ENCODE data around the gene SLC16A10. TPM values are rescaled to one million over a fixed set of nuclear protein-coding genes. Genes with fewer than 3 reads are reported as not detected.

Gene SLC16A10
- total and polyA plus RNA-seq, 7 donors, result under 0.01 to 1.2 (median 0.83) TPM

GRCh38 chr6:111119571-111120329, 32.4 kb downstream of the SLC16A10 start:
- H3K4me1 ChIP-seq, result no peaks in the 10 kb centered on the region
- intact Hi-C loops (cut with DNase I), result no loop called here
- no peaks in the 10 kb centered on the region for H3K36me3 ChIP-seq
- no peak for DNase-seq
- TF ChIP-seq EP300 (IDR thresholded peaks at IDR 0.05), result peak in 3 of 4 donors; percentile 41 to 74 (median 55)
- TF ChIP-seq POLR2AphosphoS5 (IDR thresholded peaks at IDR 0.05), result peak in 1 of 4 donors; percentile 16
- TF ChIP-seq CTCF (IDR thresholded peaks at IDR 0.05), result no peak
- H3K27ac ChIP-seq, result peak overlapping the region in 1 of 4 donors; percentile 10
- 83 to 91% methylated on average over 2 of the region's 2 CpGs for WGBS, 2 donors
- no peak overlapping the region for H3K4me3 ChIP-seq
- peaks cover 0 to 3% (median under 1%) of the 10 kb centered on the region in 4 donors for H3K9me3 ChIP-seq
- no peaks in the 10 kb centered on the region for H3K27me3 ChIP-seq

GRCh38 chr6:111121789-111122350, 34.6 kb downstream of the SLC16A10 start:
- no peak overlapping the region for H3K27ac ChIP-seq
- no peaks in the 10 kb centered on the region for H3K4me1 ChIP-seq
- DNase-seq, result no peak
- no peaks in the 10 kb centered on the region for H3K27me3 ChIP-seq
- H3K4me3 ChIP-seq, result no peak overlapping the region
- WGBS, 2 donors, result 86 to 94% methylated on average over 4 of the region's 4 CpGs
- intact Hi-C loops (cut with DNase I), result no loop called here
- no peak for TF ChIP-seq POLR2AphosphoS5 (IDR thresholded peaks at IDR 0.05)
- no peak for TF ChIP-seq POLR2A (IDR thresholded peaks at IDR 0.05)
- no peak for TF ChIP-seq CTCF (IDR thresholded peaks at IDR 0.05)
- no peak for TF ChIP-seq EP300 (IDR thresholded peaks at IDR 0.05)
- no peaks in the 10 kb centered on the region for H3K36me3 ChIP-seq
- peaks cover 0 to 3% (median under 1%) of the 10 kb centered on the region in 4 donors for H3K9me3 ChIP-seq

- TF ChIP-seq CTCF (IDR thresholded peaks at IDR 0.05) (no peak), POLR2A (IDR thresholded peaks at IDR 0.05) (no peak), EP300 (IDR thresholded peaks at IDR 0.05) (no peak), POLR2AphosphoS5 (IDR thresholded peaks at IDR 0.05) (no peak)
- Histone ChIP-seq H3K27ac (no peak overlapping the region), H3K9me3 (peaks cover 0 to 3% (median under 1%) of the 10 kb centered on the region in 4 donors), H3K27me3 (no peaks in the 10 kb centered on the region), H3K36me3 (no peaks in the 10 kb centered on the region), H3K4me3 (no peak overlapping the region), H3K4me1 (no peaks in the 10 kb centered on the region)
- no peak for DNase-seq
- WGBS, 2 donors, result 52% methylated on average over 7 of the region's 7 CpGs
- intact Hi-C loops (cut with DNase I), result no loop called here
Observed at GRCh38 chr6:111122458-111123286, 35.4 kb downstream of the SLC16A10 start.

GRCh38 chr6:111124406-111124805, 37.1 kb downstream of the SLC16A10 start:
- intact Hi-C loops (cut with DNase I), result no loop called here
- TF ChIP-seq CTCF (IDR thresholded peaks at IDR 0.05) (no peak), EP300 (IDR thresholded peaks at IDR 0.05) (no peak), POLR2A (IDR thresholded peaks at IDR 0.05) (no peak), POLR2AphosphoS5 (IDR thresholded peaks at IDR 0.05) (no peak)
- 93 to 95% methylated on average over 4 of the region's 4 CpGs for WGBS, 2 donors
- Histone ChIP-seq H3K27ac (no peak overlapping the region), H3K27me3 (no peaks in the 10 kb centered on the region), H3K4me1 (peaks cover 0 to 13% (median 6%) of the 10 kb centered on the region in 4 donors), H3K4me3 (no peak overlapping the region), H3K9me3 (peaks cover 0 to 3% (median under 1%) of the 10 kb centered on the region in 4 donors), H3K36me3 (no peaks in the 10 kb centered on the region)
- no peak for DNase-seq

All from sigmoid colon (tissue), 7 donors.